Astrocyte (in vitro differentiated cells and primary cell): Measurements from ENCODE around the gene CYGB. TPM values are rescaled to one million over a fixed set of nuclear protein-coding genes. Genes with fewer than 3 reads are reported as not detected.

Experiments used
- DNase-seq: peaks from one replicate; pipeline ENCODE4 v3.0.0-alpha.2; 2010; ENCODE audit warnings: low read depth
- FAIRE-seq: peaks from 2 replicates; lab custom pipeline; 2011; peaks lifted over from hg19 to GRCh38; lab: Jason Lieb, UNC
- H2AFZ ChIP-seq: 2 replicates; pipeline ENCODE4 v1.6.0; 2012; ENCODE audit warnings: low read depth, low read length, inconsistent platforms
- H3K27ac ChIP-seq: 2 replicates; pipeline ENCODE4 v1.5.1; 2011; ENCODE audit warnings: low read depth, low read length, inconsistent platforms
- H3K27me3 ChIP-seq: 2 replicates; pipeline ENCODE4 v1.6.0; 2011; ENCODE audit warnings: low read length, inconsistent platforms; ENCODE audit not compliant: insufficient read depth
- H3K36me3 ChIP-seq: 2 replicates; pipeline ENCODE4 v1.5.1; 2011; ENCODE audit warnings: low read length, inconsistent platforms; ENCODE audit not compliant: insufficient read depth
- H3K4me1 ChIP-seq: 2 replicates; pipeline ENCODE4 v1.5.1; 2011; ENCODE audit warnings: low read length, inconsistent platforms; ENCODE audit not compliant: insufficient read depth
- H3K4me2 ChIP-seq: 2 replicates; pipeline ENCODE4 v1.6.0; 2012; ENCODE audit warnings: low read length, inconsistent platforms
- H3K4me3 ChIP-seq: 2 replicates; pipeline ENCODE4 v1.5.1; 2011; ENCODE audit warnings: low read depth, mild to moderate bottlenecking, low read length, inconsistent platforms; ENCODE audit not compliant: insufficient read depth
- H3K79me2 ChIP-seq: 2 replicates; pipeline ENCODE4 v1.6.0; 2012; ENCODE audit warnings: mild to moderate bottlenecking, low read length, inconsistent platforms; ENCODE audit not compliant: insufficient read depth
- H3K9ac ChIP-seq: 2 replicates; pipeline ENCODE4 v1.6.0; 2012; ENCODE audit warnings: mild to moderate bottlenecking, low read length, inconsistent platforms
- H3K9me3 ChIP-seq: 2 replicates; pipeline ENCODE4 v1.5.1; 2012; ENCODE audit warnings: low read depth, mild to moderate bottlenecking, low read length, inconsistent platforms; ENCODE audit not compliant: insufficient read depth
- H4K20me1 ChIP-seq: 2 replicates; pipeline ENCODE4 v1.6.0; 2012; ENCODE audit warnings: low read length, inconsistent platforms; ENCODE audit not compliant: insufficient read depth
- H3K27ac Mint-ChIP-seq: one replicate; pipeline ENCODE4 v1.8.0; 2021; ENCODE audit warnings: mild to moderate bottlenecking, mixed read lengths; ENCODE audit not compliant: unreplicated experiment
- H3K27me3 Mint-ChIP-seq: one replicate; pipeline ENCODE4 v1.8.0; 2021; ENCODE audit warnings: low read depth, mixed read lengths; ENCODE audit not compliant: unreplicated experiment
- H3K36me3 Mint-ChIP-seq: one replicate; pipeline ENCODE4 v1.8.0; 2021; ENCODE audit warnings: low read depth, mixed read lengths; ENCODE audit not compliant: unreplicated experiment
- H3K4me1 Mint-ChIP-seq: one replicate; pipeline ENCODE4 v1.8.0; 2021; ENCODE audit warnings: low read depth, mixed read lengths; ENCODE audit not compliant: unreplicated experiment
- H3K4me3 Mint-ChIP-seq: one replicate; pipeline ENCODE4 v1.8.0; 2021; ENCODE audit warnings: mild to moderate bottlenecking, moderate library complexity, mixed read lengths; ENCODE audit not compliant: unreplicated experiment
- H3K9me3 Mint-ChIP-seq: one replicate; pipeline ENCODE4 v1.8.0; 2021; ENCODE audit warnings: mild to moderate bottlenecking, mixed read lengths; ENCODE audit not compliant: unreplicated experiment
- EZH2 ChIP-seq: IDR thresholded peaks from 2 replicates; pipeline ENCODE4 v1.6.1; 2012; ENCODE audit warnings: mild to moderate bottlenecking, low read length, inconsistent platforms; ENCODE audit not compliant: insufficient read depth
- total RNA-seq: library from RNA; stranded (reverse); gene quantifications from 2 replicates; pipeline ENCODE4 v1.2.1, GENCODE V29; 2021
- TF ChIP-seq, protein P1 (sequence below): IDR thresholded peaks from 2 replicates; pipeline ENCODE4 v1.5.1; 2011; ENCODE audit warnings: low read depth, mild to moderate bottlenecking, inconsistent platforms, low read length, moderate library complexity; ENCODE audit not compliant: insufficient read depth

The CYGB gene
- total RNA-seq, 1 donor from 2014 or later = 29.2 TPM

DNA sequence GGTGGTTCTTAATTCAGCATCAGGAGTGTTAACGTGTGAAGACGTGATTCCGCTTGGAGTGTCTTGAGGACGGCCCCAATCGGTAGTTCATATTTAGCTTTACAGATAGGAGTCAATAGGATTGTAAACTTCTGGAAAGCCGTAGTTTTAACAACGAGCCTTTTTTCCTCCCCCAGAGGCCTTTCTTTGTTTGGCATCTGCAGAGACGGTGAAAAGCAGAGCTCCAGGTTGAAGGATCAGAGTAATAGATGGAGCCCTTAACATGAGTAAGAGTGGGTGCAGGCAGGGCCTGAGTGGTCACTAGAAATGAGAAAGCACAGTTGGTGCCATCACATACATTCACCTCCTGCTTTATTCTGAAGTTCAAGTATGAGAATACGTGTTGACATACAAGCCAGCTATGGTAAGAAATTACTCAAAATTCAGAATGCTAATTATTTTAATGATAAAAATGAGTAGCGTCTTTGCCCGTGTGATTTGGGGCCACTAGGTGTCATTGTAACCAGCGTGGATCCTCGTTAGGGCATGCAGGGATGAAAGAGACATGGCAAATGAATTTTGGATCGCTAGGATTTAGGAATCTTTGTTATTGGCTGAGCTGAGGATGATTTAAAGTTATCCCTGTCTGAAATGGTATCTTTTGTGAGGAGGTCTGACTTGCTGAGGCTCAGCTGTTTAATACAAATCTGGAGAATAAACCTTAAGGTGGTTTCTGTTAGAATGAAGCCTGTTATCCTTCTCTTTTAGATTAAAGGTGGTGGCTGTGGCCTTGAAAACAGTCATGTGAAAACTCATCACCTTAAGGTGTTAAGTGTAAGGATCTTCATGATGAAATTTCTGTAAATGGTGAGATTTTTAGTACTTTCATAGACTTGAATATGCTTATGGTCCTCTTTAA is 20.9 kb upstream of the CYGB start:
- Mint-ChIP-seq H3K4me1 (peaks cover 39% of the 10 kb centered on the region), H3K27me3 (no peaks in the 10 kb centered on the region), H3K27ac (peak overlapping the region; percentile 93), H3K4me3 (peak overlapping the region; percentile 99), H3K9me3 (peaks cover 2% of the 10 kb centered on the region), H3K36me3 (peaks cover 10% of the 10 kb centered on the region)
- H3K36me3 ChIP-seq = peaks cover 16% of the 10 kb centered on the region
- peaks cover 48% of the 10 kb centered on the region for H3K4me1 ChIP-seq
- peak overlapping the region; percentile 87 for H3K4me2 ChIP-seq
- H3K27me3 ChIP-seq = no peaks in the 10 kb centered on the region
- H4K20me1 ChIP-seq = peaks cover 49% of the 10 kb centered on the region
- peaks cover 45% of the 10 kb centered on the region for H3K79me2 ChIP-seq
- no peaks in the 10 kb centered on the region for H3K9me3 ChIP-seq
- H3K4me3 ChIP-seq = peak overlapping the region; percentile 98
- DNase-seq (no peak), FAIRE-seq (no peak)
- H2AFZ ChIP-seq = peak overlapping the region; percentile 81
- H3K9ac ChIP-seq = peak overlapping the region; percentile 100
- H3K27ac ChIP-seq = peak overlapping the region; percentile 95
- TF ChIP-seq, protein P1, sequence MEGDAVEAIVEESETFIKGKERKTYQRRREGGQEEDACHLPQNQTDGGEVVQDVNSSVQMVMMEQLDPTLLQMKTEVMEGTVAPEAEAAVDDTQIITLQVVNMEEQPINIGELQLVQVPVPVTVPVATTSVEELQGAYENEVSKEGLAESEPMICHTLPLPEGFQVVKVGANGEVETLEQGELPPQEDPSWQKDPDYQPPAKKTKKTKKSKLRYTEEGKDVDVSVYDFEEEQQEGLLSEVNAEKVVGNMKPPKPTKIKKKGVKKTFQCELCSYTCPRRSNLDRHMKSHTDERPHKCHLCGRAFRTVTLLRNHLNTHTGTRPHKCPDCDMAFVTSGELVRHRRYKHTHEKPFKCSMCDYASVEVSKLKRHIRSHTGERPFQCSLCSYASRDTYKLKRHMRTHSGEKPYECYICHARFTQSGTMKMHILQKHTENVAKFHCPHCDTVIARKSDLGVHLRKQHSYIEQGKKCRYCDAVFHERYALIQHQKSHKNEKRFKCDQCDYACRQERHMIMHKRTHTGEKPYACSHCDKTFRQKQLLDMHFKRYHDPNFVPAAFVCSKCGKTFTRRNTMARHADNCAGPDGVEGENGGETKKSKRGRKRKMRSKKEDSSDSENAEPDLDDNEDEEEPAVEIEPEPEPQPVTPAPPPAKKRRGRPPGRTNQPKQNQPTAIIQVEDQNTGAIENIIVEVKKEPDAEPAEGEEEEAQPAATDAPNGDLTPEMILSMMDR = peak; percentile 47
- TF ChIP-seq EZH2 = no peak

DNA sequence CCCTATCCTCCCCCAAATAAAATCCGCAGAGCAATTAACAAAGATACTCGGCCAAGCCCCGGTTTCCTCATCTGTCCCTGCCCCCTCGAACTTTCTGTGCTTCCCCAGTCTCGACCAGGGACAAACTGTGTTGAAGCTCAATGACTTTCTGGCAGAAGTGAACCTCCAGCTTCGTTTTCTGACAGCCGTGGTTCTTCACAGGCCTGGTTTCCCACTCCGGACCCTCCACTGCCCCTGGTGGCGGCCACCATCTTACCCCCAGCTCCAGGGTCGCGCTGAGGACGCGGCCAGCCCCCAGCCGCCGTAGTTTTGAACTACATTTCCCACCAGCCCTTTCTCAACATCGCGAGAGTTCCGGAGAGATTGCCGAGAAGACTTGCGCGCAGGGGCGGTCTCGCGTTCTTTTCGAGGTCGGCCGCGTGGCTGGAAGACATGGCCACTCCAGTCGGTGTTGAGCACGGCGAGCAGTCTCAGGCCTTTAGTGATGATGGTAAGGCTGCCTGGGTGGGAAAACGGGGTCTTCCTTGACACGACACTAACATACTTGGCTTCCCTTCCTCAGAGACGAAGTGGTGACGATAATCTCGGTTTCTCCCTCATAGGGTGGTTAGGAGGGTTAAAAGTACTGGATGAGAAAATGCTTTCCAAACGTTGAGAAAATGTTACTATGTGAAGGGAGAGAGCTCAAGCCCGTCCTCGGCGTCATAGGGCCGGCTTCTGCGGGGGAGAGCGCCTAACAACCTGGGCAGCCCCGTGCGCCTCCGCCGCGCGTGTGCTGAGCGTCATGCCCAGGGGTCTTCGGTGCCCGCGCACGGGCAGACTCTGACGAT is 20.1 kb upstream of the CYGB start:
- peak overlapping the region; percentile 82 for H2AFZ ChIP-seq
- peak overlapping the region; percentile 95 for H3K27ac ChIP-seq
- Mint-ChIP-seq H3K27me3 (no peaks in the 10 kb centered on the region), H3K4me1 (peaks cover 32% of the 10 kb centered on the region), H3K4me3 (peak overlapping the region; percentile 99), H3K9me3 (peaks cover 2% of the 10 kb centered on the region), H3K27ac (peak overlapping the region; percentile 93), H3K36me3 (peaks cover 6% of the 10 kb centered on the region)
- H3K79me2 ChIP-seq = peaks cover 45% of the 10 kb centered on the region
- peaks cover 16% of the 10 kb centered on the region for H3K36me3 ChIP-seq
- peak overlapping the region; percentile 87 for H3K4me2 ChIP-seq
- peak overlapping the region; percentile 100 for H3K9ac ChIP-seq
- H4K20me1 ChIP-seq = peaks cover 41% of the 10 kb centered on the region
- H3K4me3 ChIP-seq = peak overlapping the region; percentile 98
- TF ChIP-seq EZH2 = no peak
- TF ChIP-seq, protein P1 = peak; percentile 38
- no peaks in the 10 kb centered on the region for H3K27me3 ChIP-seq
- FAIRE-seq (no peak), DNase-seq (peak; percentile 85)
- H3K4me1 ChIP-seq = peaks cover 43% of the 10 kb centered on the region
- H3K9me3 ChIP-seq = no peaks in the 10 kb centered on the region
